ENCODE results near the gene PLEKHJ1. TPM values are rescaled to one million over a fixed set of nuclear protein-coding genes. Genes with fewer than 3 reads are reported as not detected.

Gene PLEKHJ1
- total RNA-seq, 4 donors from 2014 or later, result 50.1 to 72.4 (median 61.6) TPM

- DNase-seq (no peak), ATAC-seq (no peak)
- H3K9me3 ChIP-seq, result no peaks in the 10 kb centered on the region
- no peak overlapping the region for H3K27ac ChIP-seq
- peaks cover 0 to 12% of the 10 kb centered on the region in 2 donors for H3K4me1 ChIP-seq
- no peaks in the 10 kb centered on the region for H3K36me3 ChIP-seq
- H3K27me3 ChIP-seq, result no peaks in the 10 kb centered on the region
- H3K4me3 ChIP-seq, result no peak overlapping the region
- intact Hi-C loops (cut with DNase I; ENCODE audit: low total_unique reads), result no loop called here
- TF ChIP-seq CTCF (IDR thresholded peaks at IDR 0.05 in 4 of 5, conservative IDR thresholded peaks at IDR 0.05 in 1 of 5), result no peak
- TF ChIP-seq POLR2A (IDR thresholded peaks at IDR 0.05), result no peak
- in situ Hi-C loops (cut with MboI; ENCODE audit: low sequenced_read_pairs in 4 of 4), result loop anchor here (25.0 kb wide), 1 partner anchor 107 kb away; no protein-coding TSS in a partner anchor
These were observed 44.6 kb upstream of the PLEKHJ1 start for GRCh38 chr19:2280633-2281264.

GRCh38 chr19:2278459-2279158 lies 42.5 kb upstream of the PLEKHJ1 start:
- TF ChIP-seq POLR2A (IDR thresholded peaks at IDR 0.05) (no peak), CTCF (IDR thresholded peaks at IDR 0.05 in 4 of 5, conservative IDR thresholded peaks at IDR 0.05 in 1 of 5) (no peak)
- intact Hi-C loops (cut with DNase I; ENCODE audit: low total_unique reads) (loop anchor here (5.0 kb wide), 1 partner anchor 39 kb away; no protein-coding TSS in a partner anchor), in situ Hi-C loops (cut with MboI; ENCODE audit: low sequenced_read_pairs in 4 of 4) (loop anchor here (5.0 to 25.0 kb wide), 2 partner anchors 41 to 109 kb away; partner anchors contain the start of genes PLEKHJ1 (in 1 of the 4) and SF3A2 (in 1 of the 4))
- Histone ChIP-seq H3K4me1 (peaks cover 9 to 27% of the 10 kb centered on the region in 2 donors), H3K27me3 (no peaks in the 10 kb centered on the region), H3K9me3 (no peaks in the 10 kb centered on the region), H3K36me3 (no peaks in the 10 kb centered on the region), H3K27ac (no peak overlapping the region), H3K4me3 (no peak overlapping the region)
- DNase-seq, result no peak
- ATAC-seq, result no peak

GRCh38 chr19:2277138-2277537 lies 41.0 kb upstream of the PLEKHJ1 start:
- in situ Hi-C loops (cut with MboI; ENCODE audit: low sequenced_read_pairs in 4 of 4), result loop anchor here (5.0 to 25.0 kb wide), 2 partner anchors 40 to 110 kb away; partner anchors contain the start of genes PLEKHJ1 (in 1 of the 4) and SF3A2 (in 1 of the 4)
- peaks cover 0 to 14% of the 10 kb centered on the region in 2 donors for H3K36me3 ChIP-seq
- intact Hi-C loops (cut with DNase I; ENCODE audit: low total_unique reads), result loop anchor here (5.0 kb wide), 1 partner anchor 40 kb away; no protein-coding TSS in a partner anchor
- no peak for DNase-seq
- no peaks in the 10 kb centered on the region for H3K9me3 ChIP-seq
- H3K27me3 ChIP-seq, result no peaks in the 10 kb centered on the region
- ATAC-seq, result no peak
- no peak overlapping the region for H3K4me3 ChIP-seq
- peaks cover 24 to 38% of the 10 kb centered on the region in 2 donors for H3K4me1 ChIP-seq
- no peak for TF ChIP-seq POLR2A (IDR thresholded peaks at IDR 0.05)
- no peak for TF ChIP-seq CTCF (IDR thresholded peaks at IDR 0.05 in 4 of 5, conservative IDR thresholded peaks at IDR 0.05 in 1 of 5)
- H3K27ac ChIP-seq, result no peak overlapping the region

- H3K9me3 ChIP-seq, result no peaks in the 10 kb centered on the region
- peaks cover 0 to 19% of the 10 kb centered on the region in 2 donors for H3K36me3 ChIP-seq
- peak overlapping the region in 2 of 4 donors; percentile 53 to 65 for H3K27ac ChIP-seq
- in situ Hi-C loops (cut with MboI; ENCODE audit: low sequenced_read_pairs in 4 of 4), result loop anchor here (5.0 to 25.0 kb wide), 2 partner anchors 39 to 111 kb away; partner anchors contain the start of genes PLEKHJ1 (in 1 of the 4) and SF3A2 (in 1 of the 4)
- ATAC-seq, result no peak
- H3K27me3 ChIP-seq, result no peaks in the 10 kb centered on the region
- DNase-seq, result no peak
- peaks cover 30 to 38% of the 10 kb centered on the region in 2 donors for H3K4me1 ChIP-seq
- intact Hi-C loops (cut with DNase I; ENCODE audit: low total_unique reads), result loop anchor here (5.0 kb wide), 1 partner anchor 41 kb away; no protein-coding TSS in a partner anchor
- TF ChIP-seq CTCF (IDR thresholded peaks at IDR 0.05 in 4 of 5, conservative IDR thresholded peaks at IDR 0.05 in 1 of 5) (no peak), POLR2A (IDR thresholded peaks at IDR 0.05) (no peak)
- H3K4me3 ChIP-seq, result no peak overlapping the region
These were observed 40.4 kb upstream of the PLEKHJ1 start for GRCh38 chr19:2276429-2276986.
